RCC 7860 (cell line): ENCODE results near the gene DNASE1L1.
A peak's percentile ranks its signal among the peaks of the same experiment; 100 is the strongest.

Experiments used
- DNase-seq: peaks from one replicate; pipeline ENCODE4 v3.0.0-alpha.2; 2015; ENCODE audit warnings: low spot score
- FAIRE-seq: peaks from 2 replicates; lab custom pipeline; 2012; peaks lifted over from hg19 to GRCh38; lab: Jason Lieb, UNC

DNASE1L1 gene

GRCh38 chrX:154370300-154371016, 38.6 kb downstream of the DNASE1L1 start:
- DNase-seq (no peak), FAIRE-seq (no peak)

- FAIRE-seq, result peak; percentile 87
Observed at GRCh38 chrX:154369449-154370299, 39.4 kb downstream of the DNASE1L1 start.

GRCh38 chrX:154368630-154369448, 40.2 kb downstream of the DNASE1L1 start:
- DNase-seq, result peak; percentile 96
- FAIRE-seq, result peak; percentile 92

More at GRCh38 chrX:154369449-154370299, 39.4 kb downstream of the DNASE1L1 start:
- peak; percentile 94 for DNase-seq

GRCh38 chrX:154367474-154368308, 41.4 kb downstream of the DNASE1L1 start:
- DNase-seq, result no peak
- no peak for FAIRE-seq

GRCh38 chrX:154366666-154367055, 42.4 kb downstream of the DNASE1L1 start:
- FAIRE-seq, result no peak
- no peak for DNase-seq

- DNase-seq, result no peak
Observed at GRCh38 chrX:154365997-154366665, 42.9 kb downstream of the DNASE1L1 start.

GRCh38 chrX:154365052-154365600, 43.9 kb downstream of the DNASE1L1 start:
- FAIRE-seq (no peak), DNase-seq (no peak)

More at GRCh38 chrX:154365997-154366665, 42.9 kb downstream of the DNASE1L1 start:
- FAIRE-seq, result no peak

- no peak for DNase-seq
- FAIRE-seq, result no peak
Observed at GRCh38 chrX:154363706-154364439, 45.2 kb downstream of the DNASE1L1 start.

GRCh38 chrX:154362085-154362742, 46.8 kb downstream of the DNASE1L1 start:
- DNase-seq, result no peak
- no peak for FAIRE-seq

GRCh38 chrX:154360155-154360713, 48.8 kb downstream of the DNASE1L1 start:
- FAIRE-seq (no peak), DNase-seq (no peak)

GRCh38 chrX:154359362-154360154, 49.5 kb downstream of the DNASE1L1 start:
- no peak for DNase-seq
- FAIRE-seq, result no peak

- FAIRE-seq (no peak), DNase-seq (no peak)
Observed at GRCh38 chrX:154358829-154359228, 50.2 kb downstream of the DNASE1L1 start.

GRCh38 chrX:154358011-154358410, 51.0 kb downstream of the DNASE1L1 start:
- FAIRE-seq, result no peak

GRCh38 chrX:154357205-154357604, 51.8 kb downstream of the DNASE1L1 start:
- FAIRE-seq, result no peak
- DNase-seq, result no peak

More at GRCh38 chrX:154358011-154358410, 51.0 kb downstream of the DNASE1L1 start:
- DNase-seq, result no peak

- FAIRE-seq, result no peak
Observed at GRCh38 chrX:154356596-154356995, 52.5 kb downstream of the DNASE1L1 start.

GRCh38 chrX:154355776-154356140, 53.3 kb downstream of the DNASE1L1 start:
- FAIRE-seq (no peak), DNase-seq (no peak)

More at GRCh38 chrX:154356596-154356995, 52.5 kb downstream of the DNASE1L1 start:
- no peak for DNase-seq
